Measurements from ENCODE around the gene OTUB1. TPM values are rescaled to one million over a fixed set of nuclear protein-coding genes. Genes with fewer than 3 reads are reported as not detected.

OTUB1 gene
- polyA plus RNA-seq, 1 experiment = 99.0 TPM

DNA sequence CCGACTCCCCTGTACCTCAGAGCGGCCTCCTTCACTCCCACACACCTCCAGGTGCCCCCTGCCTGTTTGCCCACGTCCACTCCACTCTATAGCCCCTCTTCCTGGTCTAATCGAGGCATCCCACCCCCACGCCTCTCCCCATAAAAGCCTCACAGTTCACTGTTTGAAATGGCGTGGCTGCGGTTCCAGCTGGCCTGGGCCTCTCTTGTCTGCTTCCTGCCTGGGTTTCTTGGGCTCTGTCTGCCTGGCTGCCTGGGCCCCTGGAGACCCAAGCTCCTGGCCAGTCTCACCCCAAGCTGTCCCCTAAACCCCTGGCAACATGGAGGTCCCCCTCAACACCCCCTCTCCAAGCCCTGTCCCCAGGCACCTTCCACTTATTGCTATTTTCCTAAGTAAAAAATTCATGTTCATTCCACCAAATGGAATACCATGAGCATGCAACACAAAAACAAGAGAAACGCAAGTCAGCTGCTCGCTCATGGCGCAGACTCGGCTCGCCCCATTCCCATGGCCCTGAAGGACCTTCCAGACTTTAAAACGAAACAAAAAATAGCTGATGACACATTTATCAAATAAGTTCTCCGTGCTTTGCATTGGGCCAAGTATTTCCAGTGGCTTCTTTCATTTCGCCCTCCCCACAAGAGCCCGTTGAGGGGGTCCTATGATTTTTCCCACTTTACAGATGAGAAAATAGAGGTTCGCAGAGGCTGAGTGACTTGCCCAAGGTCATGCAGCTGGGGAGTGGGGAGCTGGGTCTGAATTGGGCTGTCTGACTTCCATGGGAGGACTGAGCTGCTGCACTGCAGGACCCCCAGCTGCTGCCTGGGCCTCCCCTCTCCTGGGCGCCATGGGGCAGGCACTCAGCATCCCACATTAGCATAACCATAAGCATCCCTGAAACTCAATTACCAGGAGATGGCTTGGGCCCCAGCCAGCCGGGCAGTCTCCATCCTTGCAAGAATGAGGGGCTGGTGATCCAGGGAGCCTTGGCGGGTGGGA is 37.8 kb downstream of the OTUB1 start:
- CTCF ChIA-PET = no interaction called here
- H3K27me3 ChIP-seq (ENCODE audit: control insufficient read depth, insufficient read depth, low read length) = peaks cover 27% of the 10 kb centered on the region
- POLR2A ChIA-PET = no interaction called here
- H3K27ac ChIP-seq (ENCODE audit: low read depth, low read length) = no peak overlapping the region
- TF ChIP-seq, protein P1, sequence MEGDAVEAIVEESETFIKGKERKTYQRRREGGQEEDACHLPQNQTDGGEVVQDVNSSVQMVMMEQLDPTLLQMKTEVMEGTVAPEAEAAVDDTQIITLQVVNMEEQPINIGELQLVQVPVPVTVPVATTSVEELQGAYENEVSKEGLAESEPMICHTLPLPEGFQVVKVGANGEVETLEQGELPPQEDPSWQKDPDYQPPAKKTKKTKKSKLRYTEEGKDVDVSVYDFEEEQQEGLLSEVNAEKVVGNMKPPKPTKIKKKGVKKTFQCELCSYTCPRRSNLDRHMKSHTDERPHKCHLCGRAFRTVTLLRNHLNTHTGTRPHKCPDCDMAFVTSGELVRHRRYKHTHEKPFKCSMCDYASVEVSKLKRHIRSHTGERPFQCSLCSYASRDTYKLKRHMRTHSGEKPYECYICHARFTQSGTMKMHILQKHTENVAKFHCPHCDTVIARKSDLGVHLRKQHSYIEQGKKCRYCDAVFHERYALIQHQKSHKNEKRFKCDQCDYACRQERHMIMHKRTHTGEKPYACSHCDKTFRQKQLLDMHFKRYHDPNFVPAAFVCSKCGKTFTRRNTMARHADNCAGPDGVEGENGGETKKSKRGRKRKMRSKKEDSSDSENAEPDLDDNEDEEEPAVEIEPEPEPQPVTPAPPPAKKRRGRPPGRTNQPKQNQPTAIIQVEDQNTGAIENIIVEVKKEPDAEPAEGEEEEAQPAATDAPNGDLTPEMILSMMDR (IDR thresholded peaks at IDR 0.05; ENCODE audit: low read depth, low read length) = no peak
- H3K4me3 ChIP-seq (ENCODE audit: low read depth, low read length) = no peak overlapping the region
- H3K9me3 ChIP-seq (ENCODE audit: control insufficient read depth, insufficient read depth, low read length) = no peaks in the 10 kb centered on the region; the same call in 1 of the 2 replicates
- no peak for DNase-seq (ENCODE audit: low read depth, low spot score)

DNA sequence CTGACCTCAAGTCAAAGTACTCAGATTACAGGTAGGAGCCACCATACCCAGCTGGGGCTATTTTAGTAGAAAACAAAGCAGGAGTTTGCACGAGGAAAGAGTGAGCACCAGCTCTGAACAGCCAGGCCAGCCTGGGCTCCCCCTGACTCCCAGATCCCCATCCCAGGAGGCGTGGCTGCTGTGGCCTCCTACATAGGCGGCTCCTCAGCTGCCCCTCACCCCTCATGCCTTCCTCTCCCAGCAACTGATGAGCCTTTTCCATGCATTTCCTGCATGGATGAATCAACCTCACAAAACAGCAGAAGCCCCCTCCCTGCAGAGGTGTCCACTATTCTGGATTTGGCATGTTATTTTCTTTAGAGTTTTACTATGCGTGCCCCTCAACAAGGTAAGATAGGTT is 39.0 kb downstream of the OTUB1 start:
- TF ChIP-seq, protein P1 (IDR thresholded peaks at IDR 0.05; ENCODE audit: low read depth, low read length) = no peak
- POLR2A ChIA-PET = interaction anchor here (0.6 kb wide), 1 partner anchor 308 kb away, joined by 10 read pairs; no protein-coding TSS in a partner anchor
- CTCF ChIA-PET = no interaction called here

DNA sequence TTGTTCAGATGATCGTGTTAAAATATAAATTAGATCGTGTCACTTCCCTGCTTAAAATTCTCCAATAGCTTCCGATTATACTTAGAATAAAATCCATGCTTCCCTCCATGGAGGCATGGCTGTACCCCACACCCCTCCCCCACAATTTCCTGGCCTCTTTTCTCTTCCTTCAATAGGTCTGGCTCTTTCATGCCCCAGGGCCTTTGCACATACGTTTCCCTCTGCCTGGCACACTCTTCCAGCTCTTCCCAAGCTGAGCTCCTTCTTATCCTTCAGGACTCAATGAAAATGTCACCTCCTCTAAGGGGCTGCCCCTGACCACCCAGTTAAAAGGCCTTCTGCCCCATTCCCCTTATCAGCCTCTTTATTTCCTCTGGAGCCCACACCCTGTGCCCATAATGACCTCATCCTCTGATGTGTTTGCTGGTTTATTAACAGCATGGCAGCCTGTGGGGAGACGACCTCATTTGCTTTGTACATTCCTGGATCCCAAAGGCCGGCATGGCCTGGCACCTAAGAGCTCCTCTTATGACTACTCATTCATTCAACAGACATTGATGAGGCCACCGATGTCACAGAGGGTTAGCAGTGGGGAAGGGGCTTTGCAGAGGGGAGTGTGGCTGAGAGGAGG is 40.5 kb downstream of the OTUB1 start:
- peaks cover 17% of the 10 kb centered on the region for H3K27me3 ChIP-seq (ENCODE audit: control insufficient read depth, insufficient read depth, low read length)
- CTCF ChIA-PET = no interaction called here
- POLR2A ChIA-PET = no interaction called here
- no peak overlapping the region for H3K27ac ChIP-seq (ENCODE audit: low read depth, low read length)
- TF ChIP-seq, protein P1 (IDR thresholded peaks at IDR 0.05; ENCODE audit: low read depth, low read length) = no peak
- no peaks in the 10 kb centered on the region for H3K9me3 ChIP-seq (ENCODE audit: control insufficient read depth, insufficient read depth, low read length)
- no peak overlapping the region for H3K4me3 ChIP-seq (ENCODE audit: low read depth, low read length)
- no peak for DNase-seq (ENCODE audit: low read depth, low spot score)

More for the DNA sequence above, 39.0 kb downstream of the OTUB1 start:
- DNase-seq (ENCODE audit: low read depth, low spot score) = no peak
- Histone ChIP-seq H3K9me3 (ENCODE audit: control insufficient read depth, insufficient read depth, low read length) (no peaks in the 10 kb centered on the region), H3K27me3 (ENCODE audit: control insufficient read depth, insufficient read depth, low read length) (peaks cover 27% of the 10 kb centered on the region), H3K27ac (ENCODE audit: low read depth, low read length) (no peak overlapping the region), H3K4me3 (ENCODE audit: low read depth, low read length) (no peak overlapping the region)

DNA sequence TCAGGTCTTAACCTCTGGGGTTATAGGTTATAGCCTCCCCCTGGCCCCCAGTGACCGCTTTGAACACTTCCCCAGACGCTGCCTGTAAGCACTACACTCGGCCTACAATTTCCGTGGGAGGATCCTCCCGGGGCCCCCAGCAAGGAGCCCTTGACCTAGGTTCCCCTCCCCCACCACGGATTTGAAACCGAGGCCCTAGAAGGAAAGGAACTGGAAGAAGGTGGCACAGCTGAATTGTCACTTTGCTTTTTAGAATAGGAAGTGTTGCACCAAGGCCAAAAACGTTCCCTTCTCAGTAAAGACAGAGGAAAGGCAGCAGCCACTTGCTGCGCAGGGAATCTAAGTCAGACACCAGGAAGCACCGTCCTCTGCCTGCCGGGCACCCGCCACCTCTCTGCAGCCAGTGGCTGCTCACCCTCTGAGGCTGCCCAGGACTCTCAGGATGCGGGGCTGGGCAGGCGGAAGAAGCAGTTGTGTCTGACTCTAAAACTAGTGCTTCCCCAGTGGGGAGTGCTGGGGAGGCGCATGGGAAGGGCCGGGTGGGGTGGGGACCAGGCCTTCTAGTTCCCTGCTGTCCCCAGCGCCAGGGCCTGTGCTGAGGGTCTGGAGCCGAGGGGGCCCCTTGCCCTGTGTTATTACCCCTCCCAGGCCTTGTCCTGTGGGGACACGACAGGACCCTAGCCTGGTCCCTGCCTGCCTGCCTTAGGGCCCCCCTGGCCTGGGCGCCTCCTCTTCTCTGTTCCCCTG is 41.6 kb downstream of the OTUB1 start:
- Histone ChIP-seq H3K9me3 (ENCODE audit: control insufficient read depth, insufficient read depth, low read length) (no peaks in the 10 kb centered on the region), H3K27ac (ENCODE audit: low read depth, low read length) (no peak overlapping the region), H3K27me3 (ENCODE audit: control insufficient read depth, insufficient read depth, low read length) (peaks cover 14% of the 10 kb centered on the region), H3K4me3 (ENCODE audit: low read depth, low read length) (no peak overlapping the region)
- CTCF ChIA-PET = no interaction called here
- POLR2A ChIA-PET = no interaction called here
- TF ChIP-seq, protein P1 (IDR thresholded peaks at IDR 0.05; ENCODE audit: low read depth, low read length) = no peak
- no peak for DNase-seq (ENCODE audit: low read depth, low spot score)

Data from AG04450 (cell line).